ENCODE data around the gene PLAAT3.
"Not testable (repeated sequence)": the region's sequence is repeated elsewhere in the genome, so short reads cannot be mapped to it uniquely, and the experiment has no call there.

The PLAAT3 gene

DNA sequence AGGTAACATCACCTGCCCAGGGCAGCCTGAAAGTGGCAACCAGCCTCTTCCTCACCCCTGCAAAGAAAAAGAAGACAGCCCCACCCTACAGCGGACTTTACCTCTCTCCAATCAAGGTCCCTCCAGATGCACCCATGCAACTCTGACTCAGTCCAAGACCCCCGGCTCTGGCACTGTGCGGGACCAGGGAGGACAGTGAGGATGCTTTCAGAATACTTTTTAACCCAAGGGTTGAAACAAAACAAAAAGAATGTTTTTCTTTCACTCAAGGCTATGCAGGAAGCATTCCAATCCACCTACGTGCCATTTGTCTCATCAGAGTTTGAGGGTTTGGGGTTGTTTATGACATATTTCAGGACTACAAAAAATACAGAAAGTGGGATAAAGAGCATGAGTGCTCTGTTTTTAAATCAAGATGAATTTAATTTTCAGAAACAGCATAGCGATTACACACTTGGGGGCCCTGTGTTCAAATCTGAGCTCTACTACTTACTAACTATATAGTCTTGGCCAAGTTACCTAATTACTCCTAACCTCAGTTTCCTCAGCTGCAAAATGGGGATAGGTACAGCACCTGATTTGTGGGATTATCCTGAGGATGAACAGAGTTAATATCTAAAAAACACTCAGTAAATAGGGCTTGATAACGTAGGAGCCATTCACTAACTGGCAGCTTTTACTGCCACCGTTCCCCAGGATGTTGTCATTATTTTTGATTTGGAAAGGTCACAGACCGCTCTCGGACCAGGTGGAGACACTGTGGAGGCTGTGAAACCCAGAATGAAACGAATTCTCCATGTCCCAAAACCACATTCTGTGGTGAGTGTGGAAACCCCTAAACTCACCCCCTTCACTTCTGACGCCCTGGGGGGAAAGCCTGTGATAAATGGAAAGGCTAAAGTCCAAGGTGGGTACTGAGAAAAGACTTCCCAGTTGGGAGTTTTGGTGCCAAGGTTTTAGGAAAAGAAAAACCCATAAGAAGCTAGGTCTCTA, 5.6 kb downstream of the PLAAT3 start:
- no peak for ATAC-seq

DNA sequence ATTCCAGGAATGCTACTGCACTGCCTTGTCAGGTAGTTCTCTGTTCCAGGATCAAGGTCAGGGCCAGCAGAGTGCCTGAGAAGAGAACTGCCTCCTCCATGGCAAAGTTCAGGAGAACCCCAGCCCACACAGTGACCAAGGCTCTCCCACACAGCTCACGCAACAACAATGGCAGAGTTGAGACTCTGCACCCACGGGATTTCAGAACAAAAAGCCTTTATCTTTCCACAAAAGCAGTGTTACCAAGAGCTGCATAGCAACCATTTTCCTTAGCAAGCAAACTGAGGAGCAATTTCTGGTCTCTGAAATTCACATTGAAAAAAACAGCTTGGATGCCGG, 11.1 kb downstream of the PLAAT3 start:
- no peak for ATAC-seq

DNA sequence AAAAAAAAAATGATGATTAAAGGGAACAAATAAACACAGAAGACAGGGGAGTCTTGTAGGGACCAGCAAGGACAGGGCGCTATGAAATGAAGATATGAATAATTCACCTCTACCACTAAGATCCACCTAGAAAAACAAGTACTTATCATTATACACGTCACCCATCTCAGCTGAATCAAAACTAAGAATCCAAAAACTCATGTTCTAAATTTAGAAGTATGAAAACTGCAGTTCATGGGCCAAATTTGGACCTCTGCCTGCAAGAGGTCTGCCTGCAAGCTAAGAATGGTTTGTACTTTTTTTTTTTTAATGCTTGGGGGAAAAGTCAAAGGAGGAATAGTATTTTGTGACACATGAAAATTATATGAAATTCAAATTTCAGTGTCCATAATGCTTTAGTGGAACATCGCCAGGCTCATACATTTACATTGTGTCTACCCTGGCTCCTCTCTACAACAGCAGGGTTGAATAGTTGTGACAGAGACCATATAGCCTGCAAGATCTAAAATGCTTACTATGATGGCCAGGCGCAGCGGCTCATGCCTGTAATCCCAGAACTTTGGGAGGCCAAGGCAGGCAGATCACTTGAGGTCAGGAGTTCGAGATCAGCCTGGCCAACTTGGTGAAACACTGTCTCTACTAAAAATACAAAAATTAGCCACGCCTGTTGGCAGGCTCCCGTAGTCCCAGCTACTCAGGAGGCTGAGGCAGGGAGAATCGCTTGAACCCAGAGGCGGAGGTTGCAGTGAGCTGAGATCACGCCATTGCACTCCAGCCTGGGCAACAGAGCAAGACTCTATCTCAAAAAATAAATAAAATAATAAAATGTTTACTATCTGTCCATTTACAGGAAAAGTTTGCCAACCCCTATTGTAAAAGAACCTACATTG, 11.7 kb downstream of the PLAAT3 start:
- ATAC-seq = not testable (repeated sequence)

DNA sequence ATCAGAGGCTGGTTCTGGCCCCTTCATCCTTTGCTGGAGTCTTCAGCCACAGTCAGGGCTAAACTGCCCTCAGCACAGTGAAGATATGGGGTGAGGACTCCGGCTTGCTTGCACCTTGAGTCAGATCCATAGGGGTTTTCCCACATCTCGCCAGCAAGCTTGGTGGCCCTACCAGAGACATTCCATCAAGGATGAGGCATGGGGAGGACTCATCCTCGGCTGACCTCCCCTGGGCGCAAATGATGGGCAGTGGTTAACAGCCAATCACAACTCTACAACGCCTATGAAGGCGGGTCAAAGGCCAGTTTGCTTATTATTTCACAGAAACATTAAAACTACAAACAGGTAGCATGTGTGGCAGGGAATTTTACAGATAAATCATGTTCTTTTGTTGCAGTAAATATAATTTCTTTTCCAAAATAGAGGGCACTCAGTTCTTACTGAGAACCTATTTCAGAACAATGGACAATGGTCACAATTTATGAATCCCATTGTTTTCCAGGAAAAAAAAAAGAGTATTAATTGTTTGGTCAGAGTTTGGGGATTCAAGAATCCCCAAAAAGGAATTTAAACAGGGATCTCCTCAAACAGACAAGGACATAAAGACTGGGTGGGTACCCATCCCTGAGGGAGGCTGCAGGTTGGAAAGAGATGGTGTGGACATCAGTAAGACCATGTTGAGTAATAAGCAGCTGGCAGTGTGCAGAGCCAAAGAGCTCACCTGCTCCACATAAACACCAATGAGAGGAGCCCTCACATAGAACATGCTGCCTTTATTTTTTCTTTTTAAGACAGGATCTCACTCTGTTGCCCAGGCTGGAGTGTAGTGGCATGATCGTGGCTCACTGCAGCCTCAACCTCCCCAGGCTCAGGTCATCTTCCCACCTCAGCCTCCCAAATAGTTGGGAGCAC, 14.8 kb downstream of the PLAAT3 start:
- ATAC-seq = no peak

DNA sequence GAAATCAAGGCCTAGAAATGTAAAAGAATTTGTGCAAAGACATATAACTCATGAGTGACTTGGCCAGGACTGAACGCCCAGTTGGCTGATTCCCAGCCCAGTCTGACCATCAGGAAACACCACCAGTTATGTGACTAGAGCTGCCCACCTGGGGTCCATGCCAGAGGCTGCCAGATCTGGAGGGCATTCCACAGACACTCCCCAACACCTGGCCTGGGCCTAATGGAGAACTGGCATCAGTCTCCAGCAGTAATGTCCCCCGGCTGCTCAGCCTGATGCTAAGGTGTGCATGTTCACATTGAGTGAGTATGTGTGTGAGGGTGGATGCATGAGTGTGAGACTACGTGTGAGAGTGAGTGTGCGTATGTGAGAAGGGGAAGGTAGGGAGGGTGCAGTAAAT, 15.7 kb downstream of the PLAAT3 start:
- no peak for ATAC-seq

DNA sequence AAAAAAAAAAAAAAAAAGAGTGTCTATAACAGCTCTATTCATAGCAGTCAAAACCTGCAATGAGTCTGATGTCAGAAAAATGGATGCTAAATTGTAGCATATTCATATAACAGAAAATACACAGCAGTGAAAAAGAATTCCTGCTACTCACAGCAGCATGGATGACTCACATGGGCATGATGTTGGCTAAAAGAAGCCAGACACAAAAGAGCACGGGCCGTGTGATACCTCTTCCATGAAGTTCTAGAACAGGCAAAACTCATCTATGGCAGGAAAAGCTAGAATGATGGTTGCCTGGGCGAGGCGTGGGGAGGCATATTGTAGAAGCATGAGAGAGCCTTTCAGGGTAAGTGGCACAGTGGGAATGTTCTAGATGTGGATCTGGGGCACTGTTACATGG, 18.9 kb downstream of the PLAAT3 start:
- no peak for ATAC-seq

DNA sequence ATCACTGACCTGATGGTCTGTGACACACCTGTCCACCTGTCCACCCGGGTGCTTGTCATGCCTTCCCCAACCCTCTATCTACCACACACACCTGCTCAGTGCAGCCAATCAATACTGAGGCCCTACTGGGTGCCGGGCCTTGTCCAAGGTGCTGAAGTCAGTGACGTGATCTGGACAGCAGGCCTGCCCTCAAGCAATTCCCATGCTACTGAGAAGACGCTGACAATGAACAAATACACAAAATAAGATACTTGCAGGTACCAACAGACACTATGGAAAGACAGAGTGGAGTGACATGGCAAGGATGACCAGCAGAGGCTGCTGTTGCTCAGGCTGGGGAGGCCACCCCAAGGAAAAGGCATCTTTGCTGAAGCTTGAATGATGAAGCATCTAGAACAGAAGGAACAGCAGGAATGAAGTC, 21.2 kb downstream of the PLAAT3 start:
- ATAC-seq = no peak

DNA sequence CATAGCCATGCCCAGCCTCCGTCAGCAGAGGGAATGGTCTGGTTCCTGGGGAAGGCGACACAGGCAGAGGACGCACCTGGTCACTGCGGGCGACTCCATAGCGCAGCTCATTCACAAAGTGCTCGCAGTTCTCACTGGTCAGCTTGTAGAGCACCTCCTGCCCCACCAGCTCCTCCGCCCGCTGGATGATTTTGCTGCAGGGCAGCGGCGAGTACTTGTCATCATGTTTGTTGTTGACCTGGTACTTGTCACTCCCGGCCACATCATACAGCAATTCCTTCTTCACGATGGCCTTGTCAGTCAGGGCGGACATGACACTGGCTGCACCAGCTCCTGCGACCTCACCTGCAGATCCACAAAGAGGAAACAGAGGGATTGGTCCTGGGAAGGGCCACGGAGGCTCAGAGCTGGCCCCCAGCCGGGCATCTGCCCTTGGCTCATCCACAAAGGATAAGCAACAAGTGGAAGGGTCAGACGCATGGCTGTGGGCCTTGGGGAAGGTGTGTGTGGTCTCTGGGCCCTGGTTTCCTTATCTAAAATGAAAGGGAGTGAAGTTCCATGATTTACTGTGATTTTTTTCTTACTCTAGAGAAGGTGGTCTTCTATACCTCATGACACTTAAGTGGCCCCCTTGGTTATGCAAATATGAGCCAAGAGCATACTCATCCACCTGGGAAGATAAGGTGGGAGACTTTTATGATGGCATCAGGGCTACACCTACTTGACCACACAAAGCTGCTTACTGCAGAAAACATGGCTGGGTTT, 24.0 kb downstream of the PLAAT3 start:
- no peak for ATAC-seq

DNA sequence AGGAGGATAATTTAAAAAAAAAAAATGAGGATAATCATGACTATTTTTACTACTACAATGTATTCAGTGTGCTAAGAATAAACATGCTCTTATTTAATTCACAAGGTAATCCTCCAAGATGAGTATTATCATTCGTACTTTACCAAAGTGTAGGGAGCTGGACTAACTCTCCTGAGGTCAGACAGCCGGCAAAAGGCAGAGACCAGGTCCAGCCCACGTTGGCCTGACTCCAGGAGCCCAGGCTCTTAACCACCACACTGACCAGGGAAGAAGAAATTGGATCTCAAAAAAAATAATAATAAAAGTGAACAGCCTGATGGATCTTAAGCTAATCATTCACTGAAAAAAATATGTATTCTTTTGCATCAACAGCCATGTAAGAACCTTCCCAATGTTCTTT, 25.2 kb downstream of the PLAAT3 start:
- no peak for ATAC-seq

DNA sequence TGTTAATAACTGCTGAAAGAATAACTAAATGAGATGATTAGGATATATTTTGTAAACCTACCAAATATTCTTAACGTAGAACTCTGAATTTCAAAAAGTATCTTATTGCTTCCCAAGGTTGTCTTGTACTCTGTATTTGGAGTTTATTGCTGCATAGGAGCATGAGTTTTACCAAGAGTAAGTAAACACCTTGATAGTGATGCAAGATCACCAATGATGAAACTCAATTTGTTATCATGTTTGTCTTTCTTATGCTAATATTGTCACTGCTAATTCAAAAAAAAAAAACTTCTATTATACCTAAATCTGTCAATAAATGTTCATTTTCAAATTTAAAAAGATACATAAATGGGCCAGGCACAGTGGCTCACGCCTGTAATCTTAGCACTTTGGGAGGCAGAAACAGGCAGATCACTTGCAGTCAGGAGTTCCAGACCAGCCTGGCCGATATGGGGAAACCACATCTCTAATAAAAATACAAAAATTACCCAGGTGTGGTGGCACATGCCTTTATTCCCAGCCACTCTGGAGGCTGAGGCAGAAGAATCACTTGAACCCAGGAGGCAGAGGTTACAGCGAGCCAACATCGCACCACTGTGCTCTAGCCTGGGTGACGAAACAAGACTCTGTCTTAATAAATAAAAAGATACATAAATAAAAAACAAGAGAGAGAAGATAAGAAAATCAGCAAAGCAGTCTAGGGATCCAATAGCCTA, 27.6 kb downstream of the PLAAT3 start:
- ATAC-seq = no peak

DNA sequence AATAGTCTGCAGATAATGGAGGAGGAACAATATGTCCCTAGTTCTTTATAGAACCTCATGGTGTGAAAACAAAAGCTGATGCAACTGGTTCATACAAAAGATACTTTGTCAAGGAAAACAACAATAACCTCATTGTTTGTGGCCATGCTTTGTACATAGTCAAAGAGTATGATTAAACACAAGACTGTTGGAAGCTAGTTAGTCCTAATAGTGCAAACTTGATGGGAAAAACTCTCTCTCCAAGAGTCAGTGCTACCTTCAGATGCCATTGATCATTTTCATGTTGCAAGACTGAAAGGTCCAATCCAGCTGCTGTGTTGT, 30.9 kb downstream of the PLAAT3 start:
- no peak for ATAC-seq

DNA sequence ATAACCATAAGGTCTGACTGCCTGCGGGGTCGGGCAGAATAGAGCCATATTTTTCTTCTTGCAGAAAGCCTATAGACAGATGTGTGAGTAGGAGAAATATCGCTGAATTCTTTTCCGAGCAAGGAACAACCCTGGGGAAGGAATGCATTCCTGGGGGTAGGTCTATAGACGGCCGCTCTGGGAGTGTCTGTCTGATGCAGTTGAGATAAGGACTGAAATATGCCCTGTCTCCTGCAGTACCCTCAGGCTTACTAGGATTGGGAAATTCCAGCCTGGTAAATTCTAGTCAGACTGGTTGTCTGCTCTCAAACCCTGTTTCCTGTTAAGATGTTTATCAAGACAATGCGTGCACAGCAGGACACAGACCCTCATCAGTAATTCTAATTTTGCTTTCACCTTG, 33.0 kb downstream of the PLAAT3 start:
- not testable (repeated sequence) for ATAC-seq

DNA sequence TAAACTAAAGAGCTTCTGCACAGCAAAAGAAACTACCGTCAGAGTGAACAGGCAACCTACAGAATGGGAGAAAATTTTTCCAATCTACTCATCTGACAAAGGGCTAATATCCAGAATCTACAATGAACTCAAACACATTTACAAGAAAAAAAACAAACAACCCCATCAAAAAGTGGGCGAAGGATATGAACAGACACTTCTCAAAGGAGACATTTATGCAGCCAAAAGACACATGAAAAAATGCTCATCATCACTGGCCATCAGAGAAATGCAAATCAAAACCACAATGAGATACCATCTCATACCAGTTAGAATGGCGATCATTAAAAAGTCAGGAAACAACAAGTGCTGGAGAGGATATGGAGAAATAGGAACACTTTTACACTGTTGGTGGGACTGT, 35.4 kb downstream of the PLAAT3 start:
- ATAC-seq = not testable (repeated sequence)

DNA sequence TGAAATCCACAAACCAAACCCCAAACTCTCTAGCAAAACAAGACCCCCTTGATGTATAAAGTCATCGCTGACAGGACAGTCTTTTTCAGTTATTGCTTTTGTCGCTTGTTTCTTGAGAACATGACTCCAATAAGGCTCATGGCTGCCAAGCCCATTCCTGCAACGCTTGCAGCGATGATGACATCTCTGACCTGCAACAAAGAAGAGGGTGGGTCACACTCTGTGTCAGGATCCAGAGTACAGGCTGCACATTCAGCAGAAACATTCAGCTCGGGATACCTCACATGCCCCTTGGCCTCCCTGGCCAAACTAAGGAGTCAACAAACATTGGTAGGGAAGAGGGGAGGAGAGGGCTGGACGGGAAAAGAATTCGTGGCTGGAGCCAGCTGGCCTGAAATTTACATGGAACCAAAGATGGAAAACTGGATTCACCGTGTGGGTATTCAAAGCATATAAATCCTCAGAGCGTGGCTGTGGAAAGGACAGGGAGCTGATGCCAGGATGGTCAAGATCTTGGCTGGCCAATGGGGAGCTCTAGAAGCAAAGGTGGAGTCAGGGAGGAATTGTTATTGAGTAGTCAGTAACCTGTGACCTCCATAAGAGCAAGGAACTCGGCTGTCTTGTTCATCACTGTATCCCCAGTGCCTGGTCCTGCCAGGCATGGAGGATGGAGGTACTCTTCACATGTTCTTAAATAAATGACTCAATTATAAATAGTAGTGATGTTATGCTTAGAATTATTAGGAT, 39.2 kb downstream of the PLAAT3 start:
- no peak for ATAC-seq

DNA sequence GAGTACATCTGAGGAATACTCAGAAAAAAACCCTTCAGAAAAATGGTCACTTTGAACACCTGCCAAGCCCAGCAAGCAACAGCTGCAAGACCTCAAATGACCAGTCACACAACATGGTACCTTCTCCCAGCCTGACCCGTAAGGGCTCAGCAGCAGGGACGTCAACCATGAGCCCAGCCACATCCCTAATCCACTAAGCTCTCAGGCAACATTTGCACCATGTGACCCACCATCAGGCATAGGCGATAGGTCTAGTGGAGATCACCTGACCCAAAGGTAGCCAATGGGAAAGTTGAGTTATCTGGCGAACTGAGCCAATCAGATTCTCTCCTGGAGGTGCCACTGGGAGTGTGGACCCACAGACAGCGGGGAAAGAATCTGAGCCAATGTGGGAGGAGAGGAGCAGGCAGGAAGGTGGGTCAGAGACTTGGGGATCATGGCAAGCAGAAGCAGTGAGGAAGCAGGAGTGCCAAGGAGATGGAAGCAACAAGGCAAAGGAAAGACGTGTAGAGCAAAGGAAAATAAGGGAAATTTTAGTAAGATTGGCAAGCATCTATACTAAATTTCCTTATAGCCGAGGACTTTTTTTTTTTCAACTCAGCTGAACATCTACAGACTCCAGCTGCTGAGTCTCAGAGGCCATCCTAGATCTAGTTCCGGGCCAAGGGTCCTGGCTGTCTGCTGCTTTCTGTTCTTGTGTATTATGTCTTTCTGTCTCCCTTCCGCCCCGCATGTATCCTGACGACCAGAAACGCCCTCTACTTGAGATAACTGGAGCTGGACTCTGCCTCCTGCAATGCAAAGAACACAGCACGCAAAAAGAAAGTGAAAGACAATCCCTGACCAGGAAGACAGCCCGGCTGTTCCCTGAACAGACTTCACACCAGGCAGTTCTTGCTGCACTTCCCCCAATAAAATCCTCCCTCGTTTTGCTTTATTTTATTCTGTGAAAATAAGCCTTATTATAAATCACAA, 40.1 kb downstream of the PLAAT3 start:
- peak in 1 of 2 donors; percentile 48 for ATAC-seq

DNA sequence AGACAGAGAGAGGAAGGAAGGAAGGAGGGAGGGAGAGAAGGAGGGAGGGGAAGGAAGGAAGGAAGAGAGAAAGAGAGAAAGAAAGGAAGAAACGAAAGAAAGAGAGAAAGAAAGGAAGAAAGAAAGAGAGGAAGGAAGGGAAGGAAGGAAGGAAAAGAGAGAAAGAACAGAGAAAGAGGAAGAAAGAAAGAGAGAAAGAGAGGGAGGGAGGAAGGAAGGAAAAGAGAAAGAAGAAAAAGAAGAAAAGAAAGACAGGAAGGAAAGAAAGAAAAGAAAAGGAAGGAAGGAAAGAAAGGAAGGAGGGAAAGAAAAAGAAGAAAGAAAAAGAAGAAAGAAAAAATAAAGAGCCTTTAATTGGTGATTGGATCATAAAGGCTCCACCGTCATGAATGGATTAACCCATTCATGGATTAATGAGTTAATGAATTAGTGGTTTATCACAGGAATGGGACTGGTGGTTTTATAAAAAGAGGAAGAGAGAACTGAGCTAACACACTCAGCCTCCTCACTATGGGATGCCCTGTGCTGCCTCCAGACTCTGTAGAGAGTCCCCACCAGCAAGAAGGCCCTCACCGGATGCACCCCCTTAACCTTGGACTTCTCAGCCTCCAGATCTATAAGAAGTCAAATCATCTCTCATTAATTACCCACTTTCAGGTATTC, 42.1 kb downstream of the PLAAT3 start:
- ATAC-seq = no peak

DNA sequence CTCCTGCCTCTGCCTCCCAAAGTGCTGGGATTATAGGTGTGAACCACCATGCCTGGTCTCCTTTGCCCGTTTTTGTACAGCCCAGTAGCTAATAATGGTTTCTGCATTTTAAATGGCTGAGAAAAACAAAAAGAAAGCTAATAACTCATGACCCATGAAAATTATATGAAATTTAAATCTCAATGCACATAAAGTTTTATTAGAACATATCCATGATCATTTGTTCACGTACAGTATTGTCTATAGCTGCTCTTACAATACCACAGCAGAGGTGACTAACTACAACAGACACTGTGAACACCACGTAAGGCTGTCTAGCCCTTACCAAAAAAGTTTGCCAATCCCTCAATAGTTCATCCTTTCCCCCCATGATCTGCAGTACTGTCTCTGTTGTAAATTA, 44.7 kb downstream of the PLAAT3 start:
- ATAC-seq = no peak

DNA sequence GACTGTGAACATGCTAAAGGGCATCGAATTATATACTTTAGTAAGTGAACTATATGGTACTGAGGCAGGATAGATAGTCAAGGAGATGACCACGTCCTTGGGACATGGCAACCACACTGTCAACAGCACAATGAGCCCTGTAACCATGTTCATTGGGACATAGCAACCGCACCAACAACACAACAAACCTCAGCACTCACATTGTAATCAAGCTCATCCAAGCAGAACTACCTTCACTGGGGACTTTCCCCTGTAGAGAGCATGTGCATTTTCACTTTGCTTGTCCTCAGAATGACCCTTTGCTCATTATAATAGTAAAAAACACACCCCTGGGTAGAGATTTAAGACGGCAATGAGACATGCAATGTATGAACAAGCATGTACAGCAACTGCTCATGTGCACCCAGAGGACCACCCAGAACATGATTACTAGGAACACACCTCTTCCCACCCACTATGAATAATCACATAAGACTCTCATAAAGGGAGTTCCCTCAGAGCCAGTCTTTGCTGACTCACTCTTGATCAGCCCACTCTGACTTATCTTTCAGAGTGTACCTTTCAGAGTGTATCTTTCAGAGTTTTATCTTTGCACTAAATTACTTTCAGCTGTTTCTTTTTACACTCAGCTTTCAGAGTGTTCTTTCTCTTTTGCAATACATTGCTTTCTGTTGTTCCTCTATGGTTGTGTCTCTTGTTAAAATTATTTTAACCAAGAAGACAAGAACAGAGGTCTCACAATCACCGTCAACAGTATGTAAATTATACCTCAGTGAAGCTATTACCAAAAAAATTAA, 47.0 kb downstream of the PLAAT3 start:
- ATAC-seq = peak; percentile 88 to 89
